ENCODE data around the gene APC2.
"Not testable (repeated sequence)": the region's sequence is repeated elsewhere in the genome, so short reads cannot be mapped to it uniquely, and the experiment has no call there.

APC2 gene

GRCh38 chr19:1416014-1416841, 33.7 kb upstream of the APC2 start:
- no peak for DNase-seq (ENCODE audit: low read depth in 3 of 3)

- no peak for DNase-seq (ENCODE audit: low read depth in 3 of 3)
Measured at GRCh38 chr19:1417145-1417544, 32.8 kb upstream of the APC2 start.

GRCh38 chr19:1417681-1418495, 32.0 kb upstream of the APC2 start:
- DNase-seq (ENCODE audit: low read depth in 3 of 3), result no peak

- DNase-seq (ENCODE audit: low read depth in 3 of 3), result no peak
Measured at GRCh38 chr19:1418496-1418775, 31.5 kb upstream of the APC2 start.

- DNase-seq (ENCODE audit: low read depth in 3 of 3), result no peak
Measured at GRCh38 chr19:1418951-1419738, 30.8 kb upstream of the APC2 start.

- DNase-seq (ENCODE audit: low read depth in 3 of 3), result not testable (repeated sequence)
Measured at GRCh38 chr19:1420085-1420484, 29.8 kb upstream of the APC2 start.

GRCh38 chr19:1420590-1420989, 29.3 kb upstream of the APC2 start:
- no peak for DNase-seq (ENCODE audit: low read depth in 3 of 3)

GRCh38 chr19:1421218-1421957, 28.5 kb upstream of the APC2 start:
- no peak for DNase-seq (ENCODE audit: low read depth in 3 of 3)

GRCh38 chr19:1421958-1422305, 28.0 kb upstream of the APC2 start:
- no peak for DNase-seq (ENCODE audit: low read depth in 3 of 3)

- no peak for DNase-seq (ENCODE audit: low read depth in 3 of 3)
Measured at GRCh38 chr19:1422360-1422759, 27.6 kb upstream of the APC2 start.

- DNase-seq (ENCODE audit: low read depth in 3 of 3), result no peak
Measured at GRCh38 chr19:1422943-1423342, 27.0 kb upstream of the APC2 start.

GRCh38 chr19:1423436-1424191, 26.3 kb upstream of the APC2 start:
- no peak for DNase-seq (ENCODE audit: low read depth in 3 of 3)

- no peak for DNase-seq (ENCODE audit: low read depth in 3 of 3)
Measured at GRCh38 chr19:1424192-1424955, 25.5 kb upstream of the APC2 start.

GRCh38 chr19:1425102-1425837, 24.7 kb upstream of the APC2 start:
- DNase-seq (ENCODE audit: low read depth in 3 of 3), result no peak

GRCh38 chr19:1425902-1426301, 24.0 kb upstream of the APC2 start:
- no peak for DNase-seq (ENCODE audit: low read depth in 3 of 3)

GRCh38 chr19:1426736-1427135, 23.2 kb upstream of the APC2 start:
- no peak for DNase-seq (ENCODE audit: low read depth in 3 of 3)

- DNase-seq (ENCODE audit: low read depth in 3 of 3), result no peak
Measured at GRCh38 chr19:1427221-1427920, 22.6 kb upstream of the APC2 start.

GRCh38 chr19:1428738-1429391, 21.1 kb upstream of the APC2 start:
- DNase-seq (ENCODE audit: low read depth in 3 of 3), result no peak

GRCh38 chr19:1429750-1430149, 20.2 kb upstream of the APC2 start:
- DNase-seq (ENCODE audit: low read depth in 3 of 3), result no peak
